Measurements from ENCODE around the gene SMARCC2.

DNA sequence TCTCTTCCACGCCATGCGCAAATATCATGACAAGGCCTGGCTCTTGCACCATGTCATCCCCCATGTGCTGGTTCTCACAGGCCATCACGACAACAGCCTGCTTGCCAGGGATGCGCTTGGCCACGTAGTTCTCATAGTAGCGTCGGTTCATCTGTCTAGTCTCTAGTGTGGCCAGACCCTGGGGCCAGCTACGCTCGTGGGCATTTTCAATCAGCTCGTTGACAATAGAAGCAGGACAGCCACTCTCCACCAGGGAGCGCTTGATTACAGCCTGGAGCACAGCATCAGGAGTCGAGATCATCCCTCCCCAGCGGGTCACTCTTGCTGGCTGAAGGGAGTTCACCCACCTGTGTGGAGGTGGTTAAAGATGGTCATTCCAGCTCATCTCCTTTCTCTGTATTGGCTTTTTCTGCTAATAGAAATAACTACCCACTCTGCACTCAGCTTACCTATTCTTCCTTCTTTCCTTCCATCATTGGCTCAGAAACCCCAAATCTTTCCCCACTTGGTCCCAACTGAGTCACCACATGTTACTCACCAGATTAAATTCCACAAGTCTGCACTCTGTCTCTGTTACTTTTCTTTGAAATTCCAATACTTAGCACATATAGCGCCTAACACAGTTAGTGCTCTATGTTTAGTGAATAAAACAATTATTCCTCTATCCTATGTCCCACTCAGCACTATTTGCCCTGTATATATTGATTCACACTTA, 17.3 kb upstream of the SMARCC2 start:
- no peak for TF ChIP-seq EZH2 (IDR thresholded peaks at IDR 0.05)
- TF ChIP-seq POLR2AphosphoS5 (IDR thresholded peaks at IDR 0.05; ENCODE audit: borderline replicate concordance, low read depth, low read length) = no peak
- no peak for TF ChIP-seq FOXP2 (optimal IDR thresholded peaks at IDR 0.05; ENCODE audit: control extremely low read depth, extremely low read length, insufficient read depth)
